K562 (cell line): ENCODE data around the gene CCNQ. TPM values are rescaled to one million over a fixed set of nuclear protein-coding genes. Genes with fewer than 3 reads are reported as not detected.

Experiments
- ATAC-seq: fragments of 200-7000 bp; cut with Tn5 transposase; 3 replicates; pipeline ENCODE4 v1.9.1; 2020; ENCODE audit warnings: moderate library complexity
- BruUV-seq: library from RNA; stranded (reverse); fragments of 400-500 nt; replicated peaks from 2 replicates; lab custom pipeline; 2021; lab: Mats Ljungman, UMichigan
- CTCF ChIA-PET: fragments of 300-600 bp; formaldehyde crosslinking; extraction: SDS; loops from one replicate; lab custom pipeline; 2021; ENCODE audit warnings: low intra/inter-chr PET ratio; lab: Yijun Ruan, JAX
- POLR2A ChIA-PET: fragments of 300-600, 350-650 bp; sonication (Branson Sonifier 250); formaldehyde crosslinking; extraction: SDS; loops from one replicate; lab custom pipeline; 2021; ENCODE audit warnings: antibody characterized with exemption, inconsistent platforms; lab: Yijun Ruan, JAX
- DNase-seq, 4 experiments: peaks; one replicate each; pipeline versions ENCODE4 v3.0.0 to v3.0.0-alpha.2; 2011 to 2018; ENCODE audit warnings: low spot score in 3 of 4, mixed read lengths in 3 of 4; ENCODE audit errors: extremely low read depth in 1 of 4
- FAIRE-seq: peaks from 2 replicates; lab custom pipeline; 2011; peaks lifted over from hg19 to GRCh38; lab: Jason Lieb, UNC
- H2AFZ ChIP-seq: 2 replicates; pipeline ENCODE4 v1.6.0; 2011; ENCODE audit warnings: low read depth, low read length, control low read depth, inconsistent platforms
- H3K27ac ChIP-seq: fragments of 200-600 bp; 3 replicates; pipeline ENCODE4 v1.8.0; 2011; ENCODE audit warnings: low read depth, mild to moderate bottlenecking, control low read depth, inconsistent platforms, low read length, moderate library complexity, mixed read lengths; ENCODE audit errors: extremely low read depth
- H3K27me3 ChIP-seq, 2 experiments: fragments of 300-600 bp in 1 of 2; 2 replicates in 1 of 2; 3 replicates in 1 of 2; pipeline versions ENCODE4 v1.6.0 to v1.8.0; 2011; ENCODE audit warnings: inconsistent platforms in 2 of 2, low read length in 2 of 2, mild to moderate bottlenecking in 1 of 2, mixed read lengths in 1 of 2, moderate library complexity in 1 of 2; ENCODE audit not compliant: control insufficient read depth in 2 of 2, insufficient read depth in 2 of 2
- H3K36me3 ChIP-seq: fragments of 300-600 bp; 3 replicates; pipeline ENCODE4 v1.8.0; 2011; ENCODE audit warnings: mild to moderate bottlenecking, low read length, inconsistent platforms; ENCODE audit not compliant: control insufficient read depth, insufficient read depth
- H3K4me1 ChIP-seq, 2 experiments: fragments of 200-600 bp in 1 of 2; replicated peaks in 1 of 2; 2 replicates in 1 of 2; 3 replicates in 1 of 2; pipeline versions ENCODE4 v1.5.1 to v1.8.0; 2011; ENCODE audit warnings: inconsistent platforms in 2 of 2, low read length in 2 of 2, mild to moderate bottlenecking in 1 of 2, mixed read lengths in 1 of 2, moderate library complexity in 1 of 2; ENCODE audit not compliant: control insufficient read depth in 2 of 2, insufficient read depth in 2 of 2
- H3K4me2 ChIP-seq: 2 replicates; pipeline ENCODE4 v1.6.1; 2011; ENCODE audit warnings: low read length, control low read depth, inconsistent platforms, mixed read lengths; ENCODE audit not compliant: insufficient read depth
- H3K4me3 ChIP-seq: fragments of 200-600 bp; sonication (generic), shearing (Covaris generic); 2 replicates; pipeline ENCODE4 v1.5.1; 2016; ENCODE audit warnings: control low read depth, inconsistent platforms
- H3K79me2 ChIP-seq: fragments of 200-600 bp; 3 replicates; pipeline ENCODE4 v1.8.0; 2011; ENCODE audit warnings: low read length, inconsistent platforms; ENCODE audit not compliant: control insufficient read depth, insufficient read depth
- H3K9ac ChIP-seq, 2 experiments: 2 replicates each; pipeline versions ENCODE4 v1.6.0 to v1.6.1; 2011; ENCODE audit warnings: low read depth in 2 of 2, low read length in 2 of 2, control low read depth in 1 of 2, inconsistent platforms in 1 of 2, mild to moderate bottlenecking in 1 of 2, mixed read lengths in 1 of 2; ENCODE audit not compliant: insufficient read depth in 1 of 2
- H3K9me1 ChIP-seq: one replicate; pipeline ENCODE4 v1.6.0; 2011; ENCODE audit warnings: inconsistent platforms, mild to moderate bottlenecking, low read length, moderate library complexity; ENCODE audit not compliant: control insufficient read depth, insufficient read depth
- H3K9me3 ChIP-seq: replicated peaks from 2 replicates; pipeline ENCODE4 v1.5.1; 2011; ENCODE audit warnings: low read depth, low read length, inconsistent platforms; ENCODE audit not compliant: control insufficient read depth, insufficient read depth
- H4K20me1 ChIP-seq: replicated peaks from 2 replicates; pipeline ENCODE4 v1.6.1; 2011; ENCODE audit warnings: low read length, inconsistent platforms, mixed read lengths; ENCODE audit not compliant: control insufficient read depth, insufficient read depth
- LEF1 ChIP-seq: fragments of 450-650 bp; IDR thresholded peaks from 2 replicates; pipeline ENCODE4 v1.6.1; 2016; ENCODE audit warnings: mild to moderate bottlenecking
- NR2C2 ChIP-seq, 2 experiments: fragments of 200-800 bp in 1 of 2; sonication (Bioruptor generic) in 1 of 2; sonication (generic) in 1 of 2; formaldehyde crosslinking in 1 of 2; IDR thresholded peaks; 2 replicates each; pipeline versions ENCODE4 v1.6.1 to v1.8.0; 2016 to 2022; ENCODE audit warnings: mild to moderate bottlenecking in 1 of 2, missing compliant biosample characterization in 1 of 2, missing genetic modification characterization in 1 of 2, missing genetic modification reagents in 1 of 2
- PCBP2 ChIP-seq: fragments of 200-400 bp; formaldehyde crosslinking; IDR thresholded peaks from 2 replicates; pipeline ENCODE4 v1.6.1; 2018; ENCODE audit warnings: low read length, low read depth, mild to moderate bottlenecking, moderate library complexity; ENCODE audit not compliant: poor library complexity, severe bottlenecking
- POLR2AphosphoS5 ChIP-seq: IDR thresholded peaks from 2 replicates; pipeline ENCODE4 v1.6.1; 2011; ENCODE audit warnings: mild to moderate bottlenecking, low read depth, low read length, moderate library complexity; ENCODE audit not compliant: control insufficient read depth, insufficient read depth
- SMARCA5 ChIP-seq: fragments of 450-650 bp; IDR thresholded peaks from 2 replicates; pipeline ENCODE4 v1.6.1; 2016
- SREBF2 ChIP-seq: sonication (generic); formaldehyde crosslinking; IDR thresholded peaks from 2 replicates; pipeline ENCODE4 v1.4.0; 2020; ENCODE audit warnings: mild to moderate bottlenecking, missing genetic modification reagents
- TSC22D4 ChIP-seq: fragments of 450-650 bp; IDR thresholded peaks from 2 replicates; pipeline ENCODE4 v1.6.1; 2016; ENCODE audit warnings: missing genetic modification characterization, missing biosample characterization, control low read depth
- WGBS: fragments of 100-300 bp; shearing (Covaris generic); methylation state at CpG from one replicate; pipeline ENCODE4 v1.1.6; 2016; ENCODE audit warnings: low coverage, mixed read lengths; ENCODE audit not compliant: insufficient coverage; ENCODE audit errors: missing lambda C conversion rate; 5-methylcytosine and 5-hydroxymethylcytosine counted together
- in situ Hi-C: fragments of 300-500 bp; cut with MboI; formaldehyde crosslinking; loops from 4 replicates; pipeline ENCODE4 v1.15.0; 2018; ENCODE audit warnings: inconsistent platforms, mixed read lengths
- intact Hi-C: fragments of 100-400 bp; cut with micrococcal nuclease; formaldehyde crosslinking; loops from 2 replicates; pipeline ENCODE4 v1.14.2; 2022
- polyA plus RNA-seq, 8 experiments: library from polyadenylated mRNA; depleted of rRNA in 4 of 8; stranded (reverse) in 5 of 8; unstranded in 3 of 8; fragments of >200 nt; fragmentation: Nextera tagmentation in 2 of 8; fragmentation: Illumina TruSeq in 1 of 8; extraction: Ambion mirVana in 2 of 8; extraction: Trizol in 1 of 8; gene quantifications; 2 replicates each; pipeline versions ENCODE4 v1.2.1 to v1.2.3, GENCODE V29; 2011 to 2014; ENCODE audit warnings: inconsistent platforms in 1 of 8, missing spikeins in 1 of 8
- total RNA-seq, 7 experiments: library from RNA; depleted of rRNA in 6 of 7; stranded (reverse); fragments of >200 nt in 6 of 7; fragmentation: Illumina TruSeq in 2 of 7; extraction: Trizol in 2 of 7; gene quantifications; 2 replicates each; pipeline versions ENCODE4 v1.2.1 to v1.2.3, GENCODE V29; 2011 to 2021; ENCODE audit warnings: low replicate concordance in 1 of 7
- TF ChIP-seq, protein P1 (sequence below): IDR thresholded peaks from 3 replicates; pipeline ENCODE4 v1.6.1; 2011; ENCODE audit warnings: borderline replicate concordance, mild to moderate bottlenecking; ENCODE audit not compliant: insufficient read length, insufficient read depth
- TF ChIP-seq, protein P2 (sequence below), 2 experiments: fragments of 200-800 bp in 1 of 2; sonication (Bioruptor generic) in 1 of 2; sonication (generic) in 1 of 2; formaldehyde crosslinking in 1 of 2; IDR thresholded peaks in 1 of 2; conservative IDR thresholded peaks in 1 of 2; 2 replicates each; pipeline versions ENCODE4 v1.5.0 to v1.6.1; 2016 to 2020; ENCODE audit warnings: missing compliant biosample characterization in 1 of 2, missing genetic modification characterization in 1 of 2, missing genetic modification reagents in 1 of 2

The CCNQ gene
- total and polyA plus RNA-seq, 9 of the 15 experiments (the other 6 are each of a cell fraction or from before 2014, with no cell fraction given): 0.92 to 53.8 (median 25.3) TPM

DNA sequence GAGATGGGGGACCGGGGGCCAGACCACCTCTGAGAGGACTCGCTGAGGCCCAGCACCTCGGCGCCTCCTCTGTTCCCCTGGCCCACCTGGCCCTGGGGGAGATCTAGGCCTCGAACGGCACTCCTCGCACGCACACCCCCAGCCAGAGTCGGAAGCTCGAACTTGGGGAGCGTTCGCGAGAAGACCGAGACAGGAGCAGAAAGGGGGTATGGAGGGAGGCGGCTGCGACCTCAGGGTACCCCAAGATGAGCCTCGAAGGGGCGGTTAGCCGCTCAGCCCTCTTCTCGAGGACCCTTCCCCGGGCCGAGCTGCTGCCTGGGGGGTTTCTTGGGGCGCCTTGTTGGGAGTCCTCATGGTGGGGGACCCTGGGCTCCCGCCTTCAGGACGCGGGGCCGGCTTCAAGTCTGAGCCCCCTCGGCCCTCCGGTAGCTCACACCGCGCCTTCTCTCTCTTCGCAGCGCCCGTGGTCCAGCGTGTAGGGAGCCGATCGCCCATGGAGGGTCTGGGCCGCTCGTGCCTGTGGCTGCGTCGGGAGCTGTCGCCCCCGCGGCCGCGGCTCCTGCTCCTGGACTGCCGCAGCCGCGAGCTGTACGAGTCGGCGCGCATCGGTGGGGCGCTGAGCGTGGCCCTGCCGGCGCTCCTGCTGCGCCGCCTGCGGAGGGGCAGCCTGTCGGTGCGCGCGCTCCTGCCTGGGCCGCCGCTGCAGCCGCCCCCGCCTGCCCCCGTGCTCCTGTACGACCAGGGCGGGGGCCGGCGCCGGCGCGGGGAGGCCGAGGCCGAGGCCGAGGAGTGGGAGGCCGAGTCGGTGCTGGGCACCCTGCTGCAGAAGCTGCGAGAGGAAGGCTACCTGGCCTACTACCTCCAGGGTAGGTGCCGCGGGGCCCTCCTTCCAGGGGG is 48.8 kb upstream of the CCNQ start:
- DNase-seq: peak in 1 of 4 experiments; percentile 21
- CTCF ChIA-PET: interaction anchor here (0.6 to 0.7 kb wide), 2 partner anchors 38 to 101 kb away, joined by 3 to 4 read pairs; no protein-coding TSS in a partner anchor
- FAIRE-seq: no peak
- Histone ChIP-seq H3K79me2 (no peaks in the 10 kb centered on the region), H3K9ac (peak overlapping the region in 1 of 2 experiments; percentile 83; a peak in 2 of 4 replicates), H3K9me3 (no peaks in the 10 kb centered on the region), H3K36me3 (no peaks in the 10 kb centered on the region), H3K27ac (no peak overlapping the region), H3K9me1 (no peaks in the 10 kb centered on the region), H3K4me1 (peaks cover 5 to 65% of the 10 kb centered on the region in 2 experiments; a peak in 3 of 5 replicates), H3K27me3 (no peaks in the 10 kb centered on the region; a peak in 1 of 5 replicates), H2AFZ (no peak overlapping the region), H4K20me1 (no peaks in the 10 kb centered on the region), H3K4me2 (peak overlapping the region; percentile 11; the same call in 1 of the 2 replicates), H3K4me3 (peak overlapping the region; percentile 29)
- POLR2A ChIA-PET: interaction anchor here (0.6 to 1.4 kb wide), 4 partner anchors 15 to 1651 kb away, joined by 3 read pairs; no protein-coding TSS in a partner anchor
- in situ Hi-C loops (no loop called here), intact Hi-C loops (loop anchor here (5.0 kb wide), 3 partner anchors 35 to 110 kb away; no protein-coding TSS in a partner anchor)
- 86% methylated on average over 12 of the region's 85 CpGs for WGBS
- no TSS peak for BruUV-seq
- no peak for ATAC-seq
- no peak for TF ChIP-seq PCBP2
- TF ChIP-seq NR2C2 (CRISPR knock-in tag; IDR thresholded peaks at IDR 0.05): no peak
- no peak for TF ChIP-seq NR2C2 (tag; IDR thresholded peaks at IDR 0.05)
- TF ChIP-seq POLR2AphosphoS5: no peak
- TF ChIP-seq, protein P1, sequence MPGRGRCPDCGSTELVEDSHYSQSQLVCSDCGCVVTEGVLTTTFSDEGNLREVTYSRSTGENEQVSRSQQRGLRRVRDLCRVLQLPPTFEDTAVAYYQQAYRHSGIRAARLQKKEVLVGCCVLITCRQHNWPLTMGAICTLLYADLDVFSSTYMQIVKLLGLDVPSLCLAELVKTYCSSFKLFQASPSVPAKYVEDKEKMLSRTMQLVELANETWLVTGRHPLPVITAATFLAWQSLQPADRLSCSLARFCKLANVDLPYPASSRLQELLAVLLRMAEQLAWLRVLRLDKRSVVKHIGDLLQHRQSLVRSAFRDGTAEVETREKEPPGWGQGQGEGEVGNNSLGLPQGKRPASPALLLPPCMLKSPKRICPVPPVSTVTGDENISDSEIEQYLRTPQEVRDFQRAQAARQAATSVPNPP: no peak
- no peak for TF ChIP-seq LEF1
- TF ChIP-seq SREBF2: no peak
- no peak for TF ChIP-seq SMARCA5
- no peak for TF ChIP-seq TSC22D4 (tag)
- TF ChIP-seq, protein P2, sequence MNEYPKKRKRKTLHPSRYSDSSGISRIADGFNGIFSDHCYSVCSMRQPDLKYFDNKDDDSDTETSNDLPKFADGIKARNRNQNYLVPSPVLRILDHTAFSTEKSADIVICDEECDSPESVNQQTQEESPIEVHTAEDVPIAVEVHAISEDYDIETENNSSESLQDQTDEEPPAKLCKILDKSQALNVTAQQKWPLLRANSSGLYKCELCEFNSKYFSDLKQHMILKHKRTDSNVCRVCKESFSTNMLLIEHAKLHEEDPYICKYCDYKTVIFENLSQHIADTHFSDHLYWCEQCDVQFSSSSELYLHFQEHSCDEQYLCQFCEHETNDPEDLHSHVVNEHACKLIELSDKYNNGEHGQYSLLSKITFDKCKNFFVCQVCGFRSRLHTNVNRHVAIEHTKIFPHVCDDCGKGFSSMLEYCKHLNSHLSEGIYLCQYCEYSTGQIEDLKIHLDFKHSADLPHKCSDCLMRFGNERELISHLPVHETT (CRISPR knock-in tag; conservative IDR thresholded peaks at IDR 0.05 in 1 of 2, IDR thresholded peaks at IDR 0.05 in 1 of 2): no peak
